Right cardiac atrium (tissue), 5 donors: ENCODE data around the gene DOCK4. TPM values are rescaled to one million over a fixed set of nuclear protein-coding genes. Genes with fewer than 3 reads are reported as not detected.
"Not testable (repeated sequence)": the region's sequence is repeated elsewhere in the genome, so short reads cannot be mapped to it uniquely, and the experiment has no call there.

Source experiments
- ATAC-seq, 2 donors: fragments of 200-7000 bp; cut with Tn5 transposase; one replicate each; pipeline versions ENCODE4 v1.8.0 to v1.9.1; 2020; ENCODE audit warnings: moderate library complexity in 2 of 2, mild to moderate bottlenecking in 1 of 2
- DNase-seq, 3 donors: peaks; one replicate each; pipeline ENCODE4 v3.0.0-alpha.2; 2020
- H3K27ac ChIP-seq: one replicate; pipeline ENCODE4 v1.5.1; 2013; ENCODE audit warnings: mild to moderate bottlenecking, low read length, control low read depth, moderate library complexity
- H3K27me3 ChIP-seq: one replicate; pipeline ENCODE4 v1.6.1; 2013; ENCODE audit not compliant: control insufficient read depth, insufficient read depth
- H3K4me1 ChIP-seq: one replicate; pipeline ENCODE4 v1.6.1; 2013; ENCODE audit warnings: low read length; ENCODE audit not compliant: control insufficient read depth, insufficient read depth
- H3K4me3 ChIP-seq: one replicate; pipeline ENCODE4 v1.5.1; 2013; ENCODE audit warnings: low read length, control low read depth
- H3K9me3 ChIP-seq: one replicate; pipeline ENCODE4 v1.6.1; 2013; ENCODE audit warnings: low read length; ENCODE audit not compliant: control insufficient read depth
- WGBS: extraction: QIAGEN DNeasy Blood & Tissue Kit; methylation state at CpG from one replicate; pipeline ENCODE4 v1.1.7; 2013; 5-methylcytosine and 5-hydroxymethylcytosine counted together
- intact Hi-C, 4 donors: fragments of 100-400 bp; cut with DNase I; formaldehyde crosslinking; loops; one replicate each; pipeline versions ENCODE4 v1.11.0 to v1.14.0; 2022 to 2023
- long read RNA-seq, 4 donors: library from polyadenylated mRNA; unstranded; transcript quantifications; one replicate each; pipeline ENCODE4 v2.0.0, GENCODE V29; 2020 to 2021
- polyA plus RNA-seq: library from polyadenylated mRNA; stranded (reverse); fragments of 200-250 nt; gene quantifications from one replicate; pipeline ENCODE4 v1.2.3, GENCODE V29; 2013
- total RNA-seq, 4 donors: library from RNA; stranded (reverse); fragmentation: NEBNext Ultra II Directional; extraction: Animal tissue kit (Norgen Biotek cat#: 25700); gene quantifications; one replicate each; pipeline ENCODE4 v1.2.1, GENCODE V29; 2021
- donor health status: healthy with polysubstance abuse.
- donor health status: DM: no; HTN: yes; CAD: no.
- donor health status: DM: no; HTN: no; CAD: no.
- donor health status: DM: no; HTN: yes; CAD: no; lungs with severe emphysema.
- donor health status: DM: yes; HTN: yes; CAD: no.

DOCK4 gene, protein sequence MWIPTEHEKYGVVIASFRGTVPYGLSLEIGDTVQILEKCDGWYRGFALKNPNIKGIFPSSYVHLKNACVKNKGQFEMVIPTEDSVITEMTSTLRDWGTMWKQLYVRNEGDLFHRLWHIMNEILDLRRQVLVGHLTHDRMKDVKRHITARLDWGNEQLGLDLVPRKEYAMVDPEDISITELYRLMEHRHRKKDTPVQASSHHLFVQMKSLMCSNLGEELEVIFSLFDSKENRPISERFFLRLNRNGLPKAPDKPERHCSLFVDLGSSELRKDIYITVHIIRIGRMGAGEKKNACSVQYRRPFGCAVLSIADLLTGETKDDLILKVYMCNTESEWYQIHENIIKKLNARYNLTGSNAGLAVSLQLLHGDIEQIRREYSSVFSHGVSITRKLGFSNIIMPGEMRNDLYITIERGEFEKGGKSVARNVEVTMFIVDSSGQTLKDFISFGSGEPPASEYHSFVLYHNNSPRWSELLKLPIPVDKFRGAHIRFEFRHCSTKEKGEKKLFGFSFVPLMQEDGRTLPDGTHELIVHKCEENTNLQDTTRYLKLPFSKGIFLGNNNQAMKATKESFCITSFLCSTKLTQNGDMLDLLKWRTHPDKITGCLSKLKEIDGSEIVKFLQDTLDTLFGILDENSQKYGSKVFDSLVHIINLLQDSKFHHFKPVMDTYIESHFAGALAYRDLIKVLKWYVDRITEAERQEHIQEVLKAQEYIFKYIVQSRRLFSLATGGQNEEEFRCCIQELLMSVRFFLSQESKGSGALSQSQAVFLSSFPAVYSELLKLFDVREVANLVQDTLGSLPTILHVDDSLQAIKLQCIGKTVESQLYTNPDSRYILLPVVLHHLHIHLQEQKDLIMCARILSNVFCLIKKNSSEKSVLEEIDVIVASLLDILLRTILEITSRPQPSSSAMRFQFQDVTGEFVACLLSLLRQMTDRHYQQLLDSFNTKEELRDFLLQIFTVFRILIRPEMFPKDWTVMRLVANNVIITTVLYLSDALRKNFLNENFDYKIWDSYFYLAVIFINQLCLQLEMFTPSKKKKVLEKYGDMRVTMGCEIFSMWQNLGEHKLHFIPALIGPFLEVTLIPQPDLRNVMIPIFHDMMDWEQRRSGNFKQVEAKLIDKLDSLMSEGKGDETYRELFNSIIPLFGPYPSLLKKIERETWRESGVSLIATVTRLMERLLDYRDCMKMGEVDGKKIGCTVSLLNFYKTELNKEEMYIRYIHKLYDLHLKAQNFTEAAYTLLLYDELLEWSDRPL (N-terminal part only)
- total RNA-seq, result 10 to 100 TPM; 13.5 to 19.9 (median 16.5) TPM
- polyA plus RNA-seq, result 5.7 TPM
- long read RNA-seq, donor 1, partial matches to known transcripts, result 2 of 8 reads
- long read RNA-seq, donor 1, other reads (novel, unspliced or antisense), result 6 of 8 reads
- long read RNA-seq, donor 2, partial matches to known transcripts, result 0 of 1 reads
- long read RNA-seq, donor 2, other reads (novel, unspliced or antisense), result 1 of 1 reads
- long read RNA-seq, donor 3, partial matches to known transcripts, result 5 of 22 reads
- long read RNA-seq, donor 3, other reads (novel, unspliced or antisense), result 14 of 22 reads
- long read RNA-seq, donor 4, partial matches to known transcripts, result 0 of 2 reads
- long read RNA-seq, donor 4, other reads (novel, unspliced or antisense), result 2 of 2 reads

- no peaks in the 10 kb centered on the region for H3K4me1 ChIP-seq
- peak within 1 kb of the TSS; percentile 89 for H3K4me3 ChIP-seq
- H3K27ac ChIP-seq, result peak within 1 kb of the TSS; percentile 78
- intact Hi-C loops, result loop anchor here in 2 of 4 donors (10.0 kb wide), 2 partner anchors 222 to 252 kb away; no protein-coding TSS in a partner anchor
- no peaks in the 10 kb centered on the region for H3K9me3 ChIP-seq
- under 1% methylated on average over 67 of the region's 67 CpGs for WGBS
- peak; percentile 99 for DNase-seq
- peak; percentile 98 for ATAC-seq
- no peaks in the 10 kb centered on the region for H3K27me3 ChIP-seq
Measured at GRCh38 chr7:112206238-112206990, at the start of gene DOCK4, which contains the start of gene ZNF277. DOCK4 (minus strand) TSS chr7:112206399; CDS start chr7:112206138, 261 bp downstream. ZNF277 (plus strand) TSS chr7:112206695; CDS start chr7:112206717, 22 bp downstream.

GRCh38 chr7:112255388-112255720 lies 49.2 kb upstream of the DOCK4 start:
- DNase-seq (no peak), ATAC-seq (no peak)
- no peak overlapping the region for H3K4me3 ChIP-seq
- no peaks in the 10 kb centered on the region for H3K27me3 ChIP-seq
- intact Hi-C loops, result no loop called here
- no peaks in the 10 kb centered on the region for H3K4me1 ChIP-seq
- no peaks in the 10 kb centered on the region for H3K9me3 ChIP-seq
- H3K27ac ChIP-seq, result no peak overlapping the region

DNA sequence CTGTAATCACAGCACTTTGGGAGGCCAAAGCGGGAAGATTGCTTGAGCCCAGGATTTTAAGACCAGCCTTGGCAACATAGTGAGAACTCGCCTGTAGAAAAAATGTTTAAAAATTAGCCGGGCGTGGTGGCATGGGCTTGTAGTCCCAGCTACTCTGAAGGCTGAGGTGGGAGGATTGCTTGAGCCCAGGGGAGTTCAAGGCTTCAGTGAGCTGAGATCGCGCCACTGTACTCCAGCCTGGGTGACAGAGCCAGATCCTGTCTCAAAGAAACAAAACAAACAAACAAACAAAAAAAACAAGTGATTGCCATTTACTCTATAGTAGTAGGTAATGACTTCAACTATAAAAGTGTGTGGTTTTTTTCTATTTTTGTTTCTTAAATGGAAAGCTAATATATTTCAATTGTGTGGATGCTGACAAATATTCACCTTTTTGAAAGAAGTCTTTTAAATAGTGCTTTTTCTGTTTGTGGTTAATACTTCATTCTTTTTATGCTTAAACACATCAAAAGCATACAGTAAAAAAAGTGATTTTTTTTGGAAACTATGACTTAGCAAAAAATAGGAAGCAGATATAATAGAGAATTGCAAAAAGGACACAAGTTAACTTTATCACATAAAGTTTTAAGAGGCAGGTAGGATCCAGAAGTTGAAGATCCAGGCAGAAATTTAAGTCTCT lies 48.6 kb upstream of the DOCK4 start:
- no peak overlapping the region for H3K4me3 ChIP-seq
- no peaks in the 10 kb centered on the region for H3K27me3 ChIP-seq
- intact Hi-C loops, result no loop called here
- 95% methylated on average over 6 of the region's 6 CpGs for WGBS
- H3K4me1 ChIP-seq, result no peaks in the 10 kb centered on the region
- H3K27ac ChIP-seq, result no peak overlapping the region
- ATAC-seq (no peak), DNase-seq (no peak)
- H3K9me3 ChIP-seq, result no peaks in the 10 kb centered on the region

DNA sequence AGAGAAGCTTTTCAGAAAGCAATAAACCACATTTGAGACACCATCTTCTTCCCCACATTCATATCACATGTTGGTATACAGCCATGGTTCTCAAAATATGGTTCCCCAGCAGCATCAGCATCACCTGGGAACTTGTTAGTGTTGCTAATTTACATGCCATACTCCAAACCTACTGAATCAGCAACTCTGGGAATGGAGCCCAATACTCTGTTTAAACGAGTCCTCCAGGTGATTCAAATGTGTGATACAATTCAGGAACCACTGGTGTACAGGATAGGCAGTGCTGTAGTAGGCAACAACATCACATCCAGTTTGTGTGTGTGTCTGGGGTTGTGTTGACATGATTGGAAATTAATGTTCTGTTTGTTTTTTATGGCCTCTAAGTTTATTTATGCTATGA lies 48.0 kb upstream of the DOCK4 start:
- no peak overlapping the region for H3K4me3 ChIP-seq
- WGBS, result 79% methylated on average over 1 of the region's 1 CpG
- no peak for DNase-seq
- no peaks in the 10 kb centered on the region for H3K27me3 ChIP-seq
- no peak for ATAC-seq
- intact Hi-C loops, result no loop called here
- H3K27ac ChIP-seq, result no peak overlapping the region
- no peaks in the 10 kb centered on the region for H3K4me1 ChIP-seq
- no peaks in the 10 kb centered on the region for H3K9me3 ChIP-seq

- intact Hi-C loops, result no loop called here
- Histone ChIP-seq H3K4me3 (no peak overlapping the region), H3K9me3 (no peaks in the 10 kb centered on the region), H3K4me1 (no peaks in the 10 kb centered on the region), H3K27me3 (no peaks in the 10 kb centered on the region), H3K27ac (no peak overlapping the region)
- 91% methylated on average over 3 of the region's 3 CpGs for WGBS
- ATAC-seq (no peak), DNase-seq (no peak)
Measured at GRCh38 chr7:112252691-112253090, 46.5 kb upstream of the DOCK4 start.

- DNase-seq, result no peak
- no peak overlapping the region for H3K27ac ChIP-seq
- no peak overlapping the region for H3K4me3 ChIP-seq
- H3K27me3 ChIP-seq, result no peaks in the 10 kb centered on the region
- intact Hi-C loops, result no loop called here
- no peaks in the 10 kb centered on the region for H3K9me3 ChIP-seq
- H3K4me1 ChIP-seq, result no peaks in the 10 kb centered on the region
- no peak for ATAC-seq
- 87% methylated on average over 3 of the region's 3 CpGs for WGBS
Measured at GRCh38 chr7:112252141-112252540, 45.9 kb upstream of the DOCK4 start.

- intact Hi-C loops, DNase-seq, H3K27ac ChIP-seq, H3K4me3 ChIP-seq, H3K4me1 ChIP-seq, H3K9me3 ChIP-seq, ATAC-seq, H3K27me3 ChIP-seq: not testable (repeated sequence)
- WGBS, result 77% methylated on average over 13 of the region's 13 CpGs
Measured at GRCh38 chr7:112249967-112250366, 43.8 kb upstream of the DOCK4 start.

DNA sequence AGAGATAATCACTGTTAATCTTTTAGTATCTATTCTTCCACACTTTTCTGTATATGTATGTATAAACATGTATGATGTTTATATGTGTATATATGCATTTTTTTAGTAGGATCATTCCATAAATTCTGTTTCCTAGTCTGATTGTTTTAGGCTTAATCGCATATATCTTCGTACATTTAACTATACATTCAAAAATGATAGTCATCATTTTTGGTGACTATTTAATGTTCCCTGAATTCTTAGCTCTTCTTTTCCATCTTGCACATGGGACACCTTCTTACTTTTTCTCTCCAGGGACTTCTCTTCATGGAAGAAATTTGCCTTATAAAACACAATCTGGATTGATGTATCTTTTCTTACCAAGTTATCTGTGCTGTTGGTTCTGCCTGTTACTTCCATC lies 42.4 kb upstream of the DOCK4 start:
- 96% methylated on average over 2 of the region's 2 CpGs for WGBS
- no peak for ATAC-seq
- intact Hi-C loops, result no loop called here

DNA sequence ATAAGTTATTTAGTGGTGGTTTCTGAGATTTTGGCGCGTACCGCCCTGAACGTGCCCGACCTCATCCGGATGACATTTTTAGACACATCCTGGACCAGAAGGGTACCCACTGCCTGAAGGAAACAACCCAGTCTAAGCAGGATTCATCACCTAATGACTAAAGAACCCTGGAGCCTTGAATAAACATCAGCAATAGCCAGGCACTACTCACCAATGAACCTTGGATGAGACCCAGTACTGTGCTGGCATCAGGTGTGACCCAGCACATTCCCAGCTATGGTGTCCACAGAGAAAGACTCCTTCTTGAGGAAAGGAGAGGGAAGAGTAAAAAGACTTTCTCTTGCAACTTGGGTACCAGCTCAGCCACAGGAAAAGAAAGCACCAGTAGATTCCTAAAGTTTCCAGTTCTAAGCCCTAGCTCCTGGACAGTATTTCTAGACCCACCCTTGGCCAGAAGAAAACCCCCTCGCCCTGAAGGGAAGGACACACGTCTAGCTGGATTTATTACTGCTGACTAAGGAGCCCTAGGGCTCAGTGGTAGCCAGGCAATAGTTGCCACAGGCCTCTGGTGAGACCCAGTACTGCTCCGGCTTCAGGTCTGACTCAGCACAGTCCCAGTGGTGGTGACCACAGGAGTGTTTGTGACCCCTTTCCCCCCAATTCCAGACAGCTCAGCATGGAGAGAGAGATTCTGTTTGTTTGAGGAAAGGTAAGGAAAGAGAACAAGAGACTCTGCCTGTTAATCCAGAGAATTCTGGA lies 32.8 kb upstream of the DOCK4 start:
- no peak overlapping the region for H3K4me3 ChIP-seq
- WGBS, result 98% methylated on average over 9 of the region's 9 CpGs
- no peaks in the 10 kb centered on the region for H3K27me3 ChIP-seq
- no peak overlapping the region for H3K27ac ChIP-seq
- no peaks in the 10 kb centered on the region for H3K9me3 ChIP-seq
- no peak for ATAC-seq
- intact Hi-C loops, result no loop called here
- no peaks in the 10 kb centered on the region for H3K4me1 ChIP-seq
- no peak for DNase-seq

More for the DNA sequence above, 42.4 kb upstream of the DOCK4 start:
- Histone ChIP-seq H3K9me3 (no peaks in the 10 kb centered on the region), H3K27ac (no peak overlapping the region), H3K4me3 (no peak overlapping the region), H3K27me3 (no peaks in the 10 kb centered on the region), H3K4me1 (no peaks in the 10 kb centered on the region)
- DNase-seq, result no peak
